GM12878 (cell line): ENCODE data around the gene GFPT1. TPM values are rescaled to one million over a fixed set of nuclear protein-coding genes. Genes with fewer than 3 reads are reported as not detected.

Experiments
- ATAC-seq: fragments of 200-7000 bp; cut with Tn5 transposase; 3 replicates; pipeline ENCODE4 v1.9.1; 2020; ENCODE audit warnings: mild to moderate bottlenecking, moderate library complexity
- BruUV-seq: library from RNA; stranded (reverse); fragments of 400-500 nt; replicated peaks from 2 replicates; lab custom pipeline; 2021; lab: Mats Ljungman, UMichigan
- CTCF ChIA-PET: fragments of 300-600 bp; sonication (Branson Sonifier 250); formaldehyde crosslinking; extraction: SDS; loops from one replicate; lab custom pipeline; 2021; ENCODE audit warnings: inconsistent platforms; lab: Yijun Ruan, JAX
- POLR2A ChIA-PET: fragments of 350-600 bp; formaldehyde crosslinking; extraction: SDS; loops from one replicate; lab custom pipeline; 2021; ENCODE audit warnings: inconsistent platforms; lab: Charles Lee
- RAD21 ChIA-PET: fragments of 300-600 bp; sonication (Branson Sonifier 250); formaldehyde crosslinking; loops from one replicate; lab custom pipeline; 2023; ENCODE audit warnings: antibody characterized with exemption; ENCODE audit not compliant: unreplicated experiment; lab: Charles Lee
- SMC1A ChIA-PET: fragments of 300-600 bp; sonication (Branson Sonifier 250); formaldehyde crosslinking; loops from one replicate; lab custom pipeline; 2023; ENCODE audit not compliant: unreplicated experiment, uncharacterized antibody; lab: Charles Lee
- DNase-seq: peaks from one replicate; pipeline ENCODE4 v3.0.0-alpha.2; 2011; ENCODE audit warnings: low read depth, low spot score
- FAIRE-seq: peaks from 3 replicates; lab custom pipeline; 2011; peaks lifted over from hg19 to GRCh38; lab: Jason Lieb, UNC
- H2AFZ ChIP-seq: 2 replicates; pipeline ENCODE4 v1.6.0; 2011; ENCODE audit warnings: low read depth, low read length, control low read depth; ENCODE audit not compliant: control insufficient read depth
- H3K27ac ChIP-seq: 2 replicates; pipeline ENCODE4 v1.5.1; 2011; ENCODE audit warnings: control low read depth; ENCODE audit not compliant: control insufficient read depth, insufficient read depth
- H3K27me3 ChIP-seq, 2 experiments: replicated peaks in 1 of 2; 2 replicates each; pipeline versions ENCODE4 v1.6.0 to v1.6.1; 2011; ENCODE audit warnings: low read length in 1 of 2; ENCODE audit not compliant: control insufficient read depth in 2 of 2, insufficient read depth in 2 of 2
- H3K36me3 ChIP-seq, 2 experiments: 2 replicates each; pipeline ENCODE4 v1.5.1; 2011; ENCODE audit warnings: low read length in 1 of 2; ENCODE audit not compliant: control insufficient read depth in 2 of 2, insufficient read depth in 2 of 2
- H3K4me1 ChIP-seq: 2 replicates; pipeline ENCODE4 v1.6.1; 2011; ENCODE audit warnings: mild to moderate bottlenecking, low read length, moderate library complexity, mixed read lengths; ENCODE audit not compliant: control insufficient read depth, insufficient read depth
- H3K4me2 ChIP-seq: 2 replicates; pipeline ENCODE4 v1.6.0; 2011; ENCODE audit warnings: control low read depth; ENCODE audit not compliant: control insufficient read depth, insufficient read depth
- H3K4me3 ChIP-seq: fragments of 200-600 bp; sonication (generic); 2 replicates; pipeline ENCODE4 v1.5.1; 2016
- H3K79me2 ChIP-seq: 2 replicates; pipeline ENCODE4 v1.6.0; 2011; ENCODE audit warnings: low read length; ENCODE audit not compliant: control insufficient read depth, insufficient read depth
- H3K9ac ChIP-seq: 2 replicates; pipeline ENCODE4 v1.8.0; 2011; ENCODE audit warnings: low read length, control low read depth, mixed read lengths; ENCODE audit not compliant: control insufficient read depth, insufficient read depth
- H3K9me3 ChIP-seq: replicated peaks from 3 replicates; pipeline ENCODE4 v1.5.1; 2011; ENCODE audit warnings: mild to moderate bottlenecking, low read length; ENCODE audit not compliant: control insufficient read depth, insufficient read depth
- H4K20me1 ChIP-seq: 2 replicates; pipeline ENCODE4 v1.6.0; 2011; ENCODE audit not compliant: control insufficient read depth, insufficient read depth
- CHD4 ChIP-seq: fragments of 200-600 bp; sonication (generic); IDR thresholded peaks from 2 replicates; pipeline ENCODE4 v1.6.1; 2016; ENCODE audit warnings: mild to moderate bottlenecking
- KLF5 ChIP-seq: fragments of 450-650 bp; IDR thresholded peaks from 2 replicates; pipeline ENCODE4 v1.6.1; 2014; ENCODE audit warnings: mild to moderate bottlenecking; ENCODE audit not compliant: partially characterized antibody
- MYC ChIP-seq: IDR thresholded peaks from 2 replicates; pipeline ENCODE4 v1.6.1; 2011; ENCODE audit warnings: mild to moderate bottlenecking, low read length, moderate library complexity, inconsistent platforms; ENCODE audit not compliant: insufficient read depth, insufficient replicate concordance, insufficient read length, severe bottlenecking
- NFIC ChIP-seq: IDR thresholded peaks from 2 replicates; pipeline ENCODE4 v1.6.1; 2012; ENCODE audit warnings: low read depth, mild to moderate bottlenecking, inconsistent platforms, low read length, moderate library complexity
- NFYA ChIP-seq: IDR thresholded peaks from 2 replicates; pipeline ENCODE4 v1.6.1; 2011; ENCODE audit warnings: low read depth, mild to moderate bottlenecking, low read length, improper control_type of control experiment, borderline replicate concordance
- PAX5 ChIP-seq: IDR thresholded peaks from 2 replicates; pipeline ENCODE4 v1.6.1; 2011; ENCODE audit warnings: low read depth, low read length, borderline replicate concordance
- POLR2AphosphoS2 ChIP-seq: IDR thresholded peaks from 2 replicates; pipeline ENCODE4 v1.6.1; 2011; ENCODE audit warnings: low read depth, mild to moderate bottlenecking, low read length, improper control_type of control experiment, moderate library complexity
- POLR2AphosphoS5 ChIP-seq: IDR thresholded peaks from 2 replicates; pipeline ENCODE4 v1.6.1; 2011; ENCODE audit warnings: mild to moderate bottlenecking, low read length, inconsistent platforms
- SREBF1 ChIP-seq: IDR thresholded peaks from 2 replicates; pipeline ENCODE4 v1.6.1; 2012; ENCODE audit warnings: mild to moderate bottlenecking, low read length
- TCF12 ChIP-seq: IDR thresholded peaks from 2 replicates; pipeline ENCODE4 v1.6.1; 2011; ENCODE audit warnings: low read depth, mild to moderate bottlenecking, low read length
- TCF3 ChIP-seq: IDR thresholded peaks from 2 replicates; pipeline ENCODE4 v1.6.1; 2012; ENCODE audit warnings: low read depth, mild to moderate bottlenecking, low read length, borderline replicate concordance; ENCODE audit not compliant: insufficient read depth
- WGBS: methylation state at CpG from one replicate; pipeline ENCODE4 v1.1.6; 2016; ENCODE audit warnings: low lambda C conversion rate; ENCODE audit not compliant: insufficient replicate concordance, insufficient coverage; ENCODE audit errors: missing lambda C conversion rate; 5-methylcytosine and 5-hydroxymethylcytosine counted together
- in situ Hi-C: fragments of 300-500 bp; cut with MboI; formaldehyde crosslinking; loops from 9 replicates; pipeline ENCODE4 v1.14.3; 2018; ENCODE audit warnings: mixed read lengths
- intact Hi-C: fragments of 100-400 bp; cut with micrococcal nuclease; formaldehyde crosslinking; loops from one replicate; pipeline ENCODE4 v1.14.2; 2022; ENCODE audit not compliant: unreplicated experiment
- polyA plus RNA-seq, 11 experiments: library from polyadenylated mRNA; depleted of rRNA in 4 of 11; unstranded in 6 of 11; stranded (reverse) in 5 of 11; fragments of >200 nt; fragmentation: Nextera tagmentation in 4 of 11; fragmentation: Illumina TruSeq in 1 of 11; extraction: Ambion mirVana in 4 of 11; extraction: Trizol in 1 of 11; gene quantifications; 1 replicate in 1 of 11; 2 replicates in 10 of 11; pipeline versions ENCODE4 v1.2.1 to v1.2.3, GENCODE V29; 2011 to 2016; ENCODE audit warnings: inconsistent platforms in 2 of 11, missing spikeins in 2 of 11, low read depth in 1 of 11
- total RNA-seq, 4 experiments: library from RNA; depleted of rRNA in 3 of 4; stranded (reverse); fragments of >200 nt in 3 of 4; fragmentation: Illumina TruSeq in 1 of 4; extraction: Trizol in 1 of 4; gene quantifications; 2 replicates each; pipeline versions ENCODE4 v1.2.1 to v1.2.3, GENCODE V29; 2013 to 2021
- TF ChIP-seq, protein P1 (sequence below): fragments of 450-650 bp; conservative IDR thresholded peaks from 2 replicates; pipeline ENCODE4 v1.6.1; 2017; ENCODE audit warnings: mild to moderate bottlenecking, moderate library complexity
- TF ChIP-seq, protein P2 (sequence below): fragments of 450-650 bp; formaldehyde crosslinking; IDR thresholded peaks from 2 replicates; pipeline ENCODE4 v1.4.0; 2022; ENCODE audit warnings: mild to moderate bottlenecking, moderate library complexity

The GFPT1 gene
- total and polyA plus RNA-seq, 10 of the 15 experiments (the other 5 are each of a cell fraction or from before 2014, with no cell fraction given): 10.1 to 95.2 (median 24.5) TPM

DNA sequence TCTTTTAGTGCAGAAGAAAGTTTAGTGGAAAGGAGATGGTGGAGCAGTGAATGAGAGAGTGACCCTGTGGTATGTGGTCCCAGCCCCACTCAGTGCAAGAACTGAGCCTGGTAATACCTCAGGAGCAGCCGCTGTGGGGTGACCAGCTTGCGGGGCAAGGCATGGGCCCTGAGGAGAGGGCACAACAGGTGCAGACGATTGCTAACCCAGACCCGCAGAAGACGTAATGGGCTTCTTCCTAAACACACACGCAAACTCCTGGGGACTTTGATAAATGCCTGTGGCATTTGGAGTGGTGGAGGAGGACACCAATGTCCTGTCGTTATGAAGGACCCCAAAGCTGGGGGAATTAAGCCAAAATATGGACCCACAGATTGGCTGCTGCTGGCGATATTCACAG lies 78.7 kb downstream of the GFPT1 start:
- BruUV-seq: no TSS peak
- H2AFZ ChIP-seq: no peak overlapping the region
- no peaks in the 10 kb centered on the region for H3K36me3 ChIP-seq
- ChIA-PET SMC1A (no interaction called here), CTCF (interaction anchor here (0.7 to 1.0 kb wide), 2 partner anchors 378 to 556 kb away, joined by 3 read pairs; no protein-coding TSS in a partner anchor), RAD21 (no interaction called here), POLR2A (no interaction called here)
- DNase-seq (no peak), FAIRE-seq (no peak), ATAC-seq (no peak)
- H3K4me3 ChIP-seq: no peak overlapping the region
- no peak overlapping the region for H3K9ac ChIP-seq
- H4K20me1 ChIP-seq: no peaks in the 10 kb centered on the region
- 0 out of 2 replicates have a peak, but pooled peaks cover 5% of the 10 kb centered on the region for H3K4me1 ChIP-seq
- in situ Hi-C loops: no loop called here
- TF ChIP-seq NFYA (no peak), MYC (no peak), POLR2AphosphoS2 (no peak), PAX5 (no peak), KLF5 (no peak), TCF12 (no peak), SREBF1 (no peak), TCF3 (no peak), NFIC (no peak), POLR2AphosphoS5 (no peak), CHD4 (no peak)
- TF ChIP-seq, protein P1, sequence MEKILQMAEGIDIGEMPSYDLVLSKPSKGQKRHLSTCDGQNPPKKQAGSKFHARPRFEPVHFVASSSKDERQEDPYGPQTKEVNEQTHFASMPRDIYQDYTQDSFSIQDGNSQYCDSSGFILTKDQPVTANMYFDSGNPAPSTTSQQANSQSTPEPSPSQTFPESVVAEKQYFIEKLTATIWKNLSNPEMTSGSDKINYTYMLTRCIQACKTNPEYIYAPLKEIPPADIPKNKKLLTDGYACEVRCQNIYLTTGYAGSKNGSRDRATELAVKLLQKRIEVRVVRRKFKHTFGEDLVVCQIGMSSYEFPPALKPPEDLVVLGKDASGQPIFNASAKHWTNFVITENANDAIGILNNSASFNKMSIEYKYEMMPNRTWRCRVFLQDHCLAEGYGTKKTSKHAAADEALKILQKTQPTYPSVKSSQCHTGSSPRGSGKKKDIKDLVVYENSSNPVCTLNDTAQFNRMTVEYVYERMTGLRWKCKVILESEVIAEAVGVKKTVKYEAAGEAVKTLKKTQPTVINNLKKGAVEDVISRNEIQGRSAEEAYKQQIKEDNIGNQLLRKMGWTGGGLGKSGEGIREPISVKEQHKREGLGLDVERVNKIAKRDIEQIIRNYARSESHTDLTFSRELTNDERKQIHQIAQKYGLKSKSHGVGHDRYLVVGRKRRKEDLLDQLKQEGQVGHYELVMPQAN: no peak
- TF ChIP-seq, protein P2, sequence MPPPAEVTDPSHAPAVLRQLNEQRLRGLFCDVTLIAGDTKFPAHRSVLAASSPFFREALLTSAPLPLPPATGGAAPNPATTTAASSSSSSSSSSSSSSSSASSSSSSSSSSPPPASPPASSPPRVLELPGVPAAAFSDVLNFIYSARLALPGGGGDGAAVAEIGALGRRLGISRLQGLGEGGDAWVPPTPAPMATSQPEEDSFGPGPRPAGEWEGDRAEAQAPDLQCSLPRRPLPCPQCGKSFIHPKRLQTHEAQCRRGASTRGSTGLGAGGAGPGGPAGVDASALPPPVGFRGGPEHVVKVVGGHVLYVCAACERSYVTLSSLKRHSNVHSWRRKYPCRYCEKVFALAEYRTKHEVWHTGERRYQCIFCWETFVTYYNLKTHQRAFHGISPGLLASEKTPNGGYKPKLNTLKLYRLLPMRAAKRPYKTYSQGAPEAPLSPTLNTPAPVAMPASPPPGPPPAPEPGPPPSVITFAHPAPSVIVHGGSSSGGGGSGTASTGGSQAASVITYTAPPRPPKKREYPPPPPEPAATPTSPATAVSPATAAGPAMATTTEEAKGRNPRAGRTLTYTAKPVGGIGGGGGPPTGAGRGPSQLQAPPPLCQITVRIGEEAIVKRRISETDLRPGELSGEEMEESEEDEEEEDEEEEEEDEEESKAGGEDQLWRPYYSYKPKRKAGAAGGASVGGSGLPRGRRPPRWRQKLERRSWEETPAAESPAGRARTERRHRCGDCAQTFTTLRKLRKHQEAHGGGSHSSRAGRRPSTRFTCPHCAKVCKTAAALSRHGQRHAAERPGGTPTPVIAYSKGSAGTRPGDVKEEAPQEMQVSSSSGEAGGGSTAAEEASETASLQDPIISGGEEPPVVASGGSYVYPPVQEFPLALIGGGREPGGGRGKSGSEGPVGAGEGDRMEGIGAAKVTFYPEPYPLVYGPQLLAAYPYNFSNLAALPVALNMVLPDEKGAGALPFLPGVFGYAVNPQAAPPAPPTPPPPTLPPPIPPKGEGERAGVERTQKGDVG (CRISPR knock-in tag): no peak
- H3K79me2 ChIP-seq: no peaks in the 10 kb centered on the region
- H3K9me3 ChIP-seq: no peaks in the 10 kb centered on the region; the same call in 2 of the 3 replicates
- no peak overlapping the region for H3K27ac ChIP-seq
- no peak overlapping the region for H3K4me2 ChIP-seq
- intact Hi-C loops: loop anchor here (5.0 kb wide), 2 partner anchors 296 to 841 kb away; partner anchors contain the start of genes ANTXR1, APLF and FBXO48
- H3K27me3 ChIP-seq: peaks cover 4 to 18% of the 10 kb centered on the region in 2 experiments
- WGBS: 83% methylated on average over 8 of the region's 8 CpGs
